Dermis microvascular lymphatic vessel endothelial cell (primary cell): Measurements from ENCODE around the gene KAT6B. TPM values are rescaled to one million over a fixed set of nuclear protein-coding genes. Genes with fewer than 3 reads are reported as not detected.
"Not testable (repeated sequence)": the region's sequence is repeated elsewhere in the genome, so short reads cannot be mapped to it uniquely, and the experiment has no call there.

ENCODE experiments used
- DNase-seq, 2 donors: peaks; one replicate each; pipeline versions ENCODE4 v3.0.0 to v3.0.0-alpha.2; 2010; ENCODE audit warnings: low read depth in 2 of 2
- total RNA-seq: library from RNA; depleted of rRNA; stranded (reverse); fragments of >200 nt; gene quantifications from 2 replicates; pipeline ENCODE4 v1.2.1, GENCODE V29; 2014

KAT6B gene
- total RNA-seq, 1 donor from 2014 or later: 10.8 TPM

- DNase-seq: no peak
Observed at GRCh38 chr10:75035975-75036708, 209.7 kb downstream of the KAT6B start.

- no peak for DNase-seq
Observed at GRCh38 chr10:75037171-75038153, 211.1 kb downstream of the KAT6B start.

- DNase-seq: no peak
Observed at GRCh38 chr10:75038335-75038734, 211.9 kb downstream of the KAT6B start.

GRCh38 chr10:75040576-75040975 lies 214.2 kb downstream of the KAT6B start:
- DNase-seq: no peak

- peak in 1 of 2 donors; percentile 37 for DNase-seq
Observed at GRCh38 chr10:75042292-75042974, 216.0 kb downstream of the KAT6B start.

- peak in 1 of 2 donors; percentile 12 for DNase-seq
Observed at GRCh38 chr10:75043256-75044131, 217.1 kb downstream of the KAT6B start.

GRCh38 chr10:75048669-75049098 lies 222.3 kb downstream of the KAT6B start:
- no peak for DNase-seq

GRCh38 chr10:75049316-75050148 lies 223.1 kb downstream of the KAT6B start:
- no peak for DNase-seq

GRCh38 chr10:75050149-75050919 lies 223.9 kb downstream of the KAT6B start:
- DNase-seq: no peak

- no peak for DNase-seq
Observed at GRCh38 chr10:75051308-75051707, 224.9 kb downstream of the KAT6B start.

GRCh38 chr10:75055896-75056406 lies 229.6 kb downstream of the KAT6B start:
- DNase-seq: not testable (repeated sequence)

GRCh38 chr10:75057680-75058079 lies 231.3 kb downstream of the KAT6B start:
- DNase-seq: no peak

- no peak for DNase-seq
Observed at GRCh38 chr10:75058161-75058560, 231.8 kb downstream of the KAT6B start.

- no peak for DNase-seq
Observed at GRCh38 chr10:75061709-75062505, 235.5 kb downstream of the KAT6B start.

GRCh38 chr10:75062506-75063299 lies 236.3 kb downstream of the KAT6B start:
- DNase-seq: no peak

GRCh38 chr10:75063461-75064230 lies 237.2 kb downstream of the KAT6B start:
- no peak for DNase-seq
